ENCODE results near the gene PLEKHA7. TPM values are rescaled to one million over a fixed set of nuclear protein-coding genes. Genes with fewer than 3 reads are reported as not detected.

PLEKHA7 gene
- total RNA-seq, 1 experiment from 2014 or later: 1.7 TPM

DNA sequence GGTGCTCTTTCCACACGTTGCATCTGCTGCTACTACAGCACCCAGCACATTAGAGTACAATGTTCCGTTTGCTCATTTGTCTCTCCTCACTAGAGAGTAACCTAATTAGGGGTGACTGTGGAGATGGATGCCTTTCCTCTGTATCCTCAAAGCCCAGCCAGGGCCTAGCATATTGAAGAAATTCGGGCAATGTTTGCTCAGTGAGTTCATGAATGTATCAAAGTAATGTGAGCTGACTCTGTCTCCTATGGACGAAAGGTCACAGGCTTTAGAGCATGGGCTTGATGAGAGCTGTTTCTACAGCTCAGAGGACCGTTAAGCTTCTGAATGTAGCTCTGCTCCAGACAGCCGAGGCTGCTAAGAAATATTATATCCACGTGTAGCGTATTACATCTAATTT lies 208.3 kb downstream of the PLEKHA7 start:
- DNase-seq (ENCODE audit: low spot score): no peak
- H3K9me3 ChIP-seq (ENCODE audit: low read depth, low read length, poor library complexity, severe bottlenecking): no peaks in the 10 kb centered on the region
- ChIA-PET CTCF (no interaction called here), POLR2A (ENCODE audit: low non-redundant PET) (no interaction called here)
- no peaks in the 10 kb centered on the region for H3K27me3 ChIP-seq (replicated peaks; ENCODE audit: insufficient read depth, low read depth, low read length, poor library complexity)
- intact Hi-C loops (cut with micrococcal nuclease; ENCODE audit: unreplicated experiment): no loop called here
- no peak overlapping the region for H3K27ac ChIP-seq (ENCODE audit: low read depth, low read length, poor library complexity, severe bottlenecking)
- H3K4me1 ChIP-seq (ENCODE audit: insufficient read depth, low read length, poor library complexity, severe bottlenecking): no peaks in the 10 kb centered on the region
- TF ChIP-seq, protein P1, sequence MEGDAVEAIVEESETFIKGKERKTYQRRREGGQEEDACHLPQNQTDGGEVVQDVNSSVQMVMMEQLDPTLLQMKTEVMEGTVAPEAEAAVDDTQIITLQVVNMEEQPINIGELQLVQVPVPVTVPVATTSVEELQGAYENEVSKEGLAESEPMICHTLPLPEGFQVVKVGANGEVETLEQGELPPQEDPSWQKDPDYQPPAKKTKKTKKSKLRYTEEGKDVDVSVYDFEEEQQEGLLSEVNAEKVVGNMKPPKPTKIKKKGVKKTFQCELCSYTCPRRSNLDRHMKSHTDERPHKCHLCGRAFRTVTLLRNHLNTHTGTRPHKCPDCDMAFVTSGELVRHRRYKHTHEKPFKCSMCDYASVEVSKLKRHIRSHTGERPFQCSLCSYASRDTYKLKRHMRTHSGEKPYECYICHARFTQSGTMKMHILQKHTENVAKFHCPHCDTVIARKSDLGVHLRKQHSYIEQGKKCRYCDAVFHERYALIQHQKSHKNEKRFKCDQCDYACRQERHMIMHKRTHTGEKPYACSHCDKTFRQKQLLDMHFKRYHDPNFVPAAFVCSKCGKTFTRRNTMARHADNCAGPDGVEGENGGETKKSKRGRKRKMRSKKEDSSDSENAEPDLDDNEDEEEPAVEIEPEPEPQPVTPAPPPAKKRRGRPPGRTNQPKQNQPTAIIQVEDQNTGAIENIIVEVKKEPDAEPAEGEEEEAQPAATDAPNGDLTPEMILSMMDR (conservative IDR thresholded peaks at IDR 0.05; ENCODE audit: low read depth, low read length): no peak
- TF ChIP-seq EZH2 (IDR thresholded peaks at IDR 0.05; ENCODE audit: borderline replicate concordance, low read depth, low read length, poor library complexity, severe bottlenecking): no peak
- no peak overlapping the region for H3K4me3 ChIP-seq (ENCODE audit: low read depth, low read length, poor library complexity, severe bottlenecking)
- no TSS peak for BruUV-seq (replicated peaks)
- no peaks in the 10 kb centered on the region for H3K36me3 ChIP-seq (ENCODE audit: insufficient read depth, low read length, poor library complexity, severe bottlenecking)

DNA sequence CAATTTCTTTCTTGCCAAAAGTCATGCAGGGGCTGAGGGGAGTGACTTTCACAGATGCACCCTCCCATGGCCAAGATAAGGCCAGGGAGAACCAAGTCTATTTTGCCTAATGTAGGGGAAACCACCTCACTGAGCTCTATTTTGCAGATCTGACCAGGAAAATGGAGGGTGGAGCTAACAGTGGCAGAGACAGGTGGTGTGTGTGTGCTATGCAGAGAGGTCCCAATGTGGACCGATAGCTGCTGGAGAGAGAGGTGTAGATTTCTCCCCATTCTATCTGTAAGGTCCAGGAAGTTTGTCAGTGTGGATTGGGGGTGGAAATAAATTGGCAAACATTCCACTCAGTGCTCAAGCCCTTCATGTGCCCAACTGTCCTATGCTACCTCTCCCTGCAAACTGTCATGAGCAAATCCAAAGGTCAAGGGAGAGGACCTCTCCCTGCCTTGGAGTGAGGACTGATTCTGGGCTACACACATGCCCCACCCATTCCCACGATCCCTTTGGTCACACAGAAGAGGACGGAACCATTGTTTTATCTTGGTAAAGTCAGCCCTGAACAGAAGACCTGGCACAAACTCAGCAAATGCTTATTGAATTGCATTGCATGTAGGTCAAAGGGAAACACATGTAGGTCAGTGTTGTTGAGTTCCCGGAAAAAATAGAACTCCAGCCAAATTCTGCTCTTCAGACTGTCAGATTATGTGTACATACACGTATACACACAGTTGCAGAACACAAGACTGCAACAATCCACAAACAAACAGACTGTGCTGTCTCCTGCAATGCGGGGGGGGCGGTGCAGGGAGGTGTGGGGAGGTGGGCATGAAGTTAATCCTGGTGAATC lies 209.9 kb downstream of the PLEKHA7 start:
- Histone ChIP-seq H3K27ac (ENCODE audit: low read depth, low read length, poor library complexity, severe bottlenecking) (no peak overlapping the region), H3K4me1 (ENCODE audit: insufficient read depth, low read length, poor library complexity, severe bottlenecking) (peaks cover 8% of the 10 kb centered on the region), H3K36me3 (ENCODE audit: insufficient read depth, low read length, poor library complexity, severe bottlenecking) (no peaks in the 10 kb centered on the region), H3K27me3 (replicated peaks; ENCODE audit: insufficient read depth, low read depth, low read length, poor library complexity) (no peaks in the 10 kb centered on the region), H3K4me3 (ENCODE audit: low read depth, low read length, poor library complexity, severe bottlenecking) (no peak overlapping the region), H3K9me3 (ENCODE audit: low read depth, low read length, poor library complexity, severe bottlenecking) (no peaks in the 10 kb centered on the region)
- ChIA-PET POLR2A (ENCODE audit: low non-redundant PET) (no interaction called here), CTCF (no interaction called here)
- TF ChIP-seq, protein P1 (conservative IDR thresholded peaks at IDR 0.05; ENCODE audit: low read depth, low read length): no peak
- no peak for TF ChIP-seq EZH2 (IDR thresholded peaks at IDR 0.05; ENCODE audit: borderline replicate concordance, low read depth, low read length, poor library complexity, severe bottlenecking)
- no peak for DNase-seq (ENCODE audit: low spot score)
- intact Hi-C loops (cut with micrococcal nuclease; ENCODE audit: unreplicated experiment): no loop called here
- no TSS peak for BruUV-seq (replicated peaks)

DNA sequence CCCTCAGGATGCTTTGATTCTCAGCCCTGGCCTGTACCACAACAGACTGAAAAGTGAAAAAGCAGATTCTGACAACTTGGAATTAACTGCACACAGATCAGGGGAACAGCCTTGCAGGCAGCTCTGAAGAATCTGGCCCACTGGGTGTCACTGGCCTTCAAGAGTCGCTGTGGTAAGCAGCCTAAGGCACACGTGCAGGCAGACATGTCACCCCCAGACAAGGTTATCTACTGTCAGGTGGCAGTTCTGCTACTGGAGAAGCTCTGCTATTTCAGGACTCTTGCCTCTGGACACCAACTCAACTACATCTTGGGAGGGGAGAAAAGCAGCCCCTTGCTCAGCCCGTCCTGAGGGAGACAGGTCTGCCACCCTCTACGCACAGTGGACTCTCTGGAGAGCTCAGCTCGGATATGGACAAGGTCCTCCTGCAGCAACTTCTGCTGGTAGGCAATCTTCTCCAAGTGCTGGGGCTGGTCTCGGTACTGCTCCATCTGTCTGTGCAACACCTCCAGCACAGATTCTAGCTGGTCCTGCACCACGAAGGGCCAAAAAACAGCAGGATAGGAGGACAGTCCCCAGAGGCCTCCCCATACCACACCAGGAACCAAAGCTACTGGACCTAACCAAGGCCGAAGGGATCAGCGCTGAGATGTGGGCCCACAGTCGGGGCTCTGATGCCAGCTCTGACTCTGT lies 212.8 kb downstream of the PLEKHA7 start:
- ChIA-PET POLR2A (ENCODE audit: low non-redundant PET) (no interaction called here), CTCF (no interaction called here)
- Histone ChIP-seq H3K9me3 (ENCODE audit: low read depth, low read length, poor library complexity, severe bottlenecking) (no peaks in the 10 kb centered on the region), H3K36me3 (ENCODE audit: insufficient read depth, low read length, poor library complexity, severe bottlenecking) (no peaks in the 10 kb centered on the region), H3K4me1 (ENCODE audit: insufficient read depth, low read length, poor library complexity, severe bottlenecking) (peaks cover 8% of the 10 kb centered on the region), H3K4me3 (ENCODE audit: low read depth, low read length, poor library complexity, severe bottlenecking) (no peak overlapping the region), H3K27ac (ENCODE audit: low read depth, low read length, poor library complexity, severe bottlenecking) (no peak overlapping the region), H3K27me3 (replicated peaks; ENCODE audit: insufficient read depth, low read depth, low read length, poor library complexity) (no peaks in the 10 kb centered on the region)
- TF ChIP-seq, protein P1 (conservative IDR thresholded peaks at IDR 0.05; ENCODE audit: low read depth, low read length): no peak
- TF ChIP-seq EZH2 (IDR thresholded peaks at IDR 0.05; ENCODE audit: borderline replicate concordance, low read depth, low read length, poor library complexity, severe bottlenecking): no peak
- DNase-seq (ENCODE audit: low spot score): no peak
- intact Hi-C loops (cut with micrococcal nuclease; ENCODE audit: unreplicated experiment): no loop called here
- no TSS peak for BruUV-seq (replicated peaks)
